Gastrocnemius medialis (tissue), 4 donors: ENCODE data around the gene ATP5PD.
"Not testable (repeated sequence)": the region's sequence is repeated elsewhere in the genome, so short reads cannot be mapped to it uniquely, and the experiment has no call there.

ENCODE experiments used
- CTCF ChIP-seq, 5 experiments: fragments of 450-650 bp in 3 of 5; fragments of 200-600 bp in 2 of 5; sonication (generic) in 2 of 5; IDR thresholded peaks in 4 of 5; conservative IDR thresholded peaks in 1 of 5; 1 replicate in 4 of 5; 2 replicates in 1 of 5; pipeline ENCODE4 v1.5.1; 2016 to 2019; ENCODE audit warnings: antibody characterized with exemption in 5 of 5, mild to moderate bottlenecking in 3 of 5, moderate library complexity in 3 of 5
- POLR2A ChIP-seq, 2 donors: fragments of 450-650 bp; IDR thresholded peaks; one replicate each; pipeline ENCODE4 v1.6.1; 2017; ENCODE audit warnings: antibody characterized with exemption in 2 of 2, mild to moderate bottlenecking in 2 of 2, moderate library complexity in 2 of 2

- not testable (repeated sequence) for TF ChIP-seq CTCF (IDR thresholded peaks at IDR 0.05 in 4 of 5, conservative IDR thresholded peaks at IDR 0.05 in 1 of 5); POLR2A (IDR thresholded peaks at IDR 0.05)
These were observed 20.1 kb downstream of the ATP5PD start for GRCh38 chr17:75026650-75027049.
